IMR-90 (cell line): ENCODE data around the gene AP5B1. TPM values are rescaled to one million over a fixed set of nuclear protein-coding genes. Genes with fewer than 3 reads are reported as not detected.
A peak's percentile ranks its signal among the peaks of the same experiment; 100 is the strongest.

Experiments used
- ATAC-seq: fragments of 200-7000 bp; cut with Tn5 transposase; 2 replicates; pipeline ENCODE4 v1.9.1; 2020; ENCODE audit warnings: low read depth, mild to moderate bottlenecking, moderate library complexity
- BruUV-seq: library from RNA; stranded (reverse); fragments of 400-500 nt; replicated peaks from 2 replicates; lab custom pipeline; 2021; lab: Mats Ljungman, UMichigan
- CTCF ChIA-PET: fragments of 300-600 bp; formaldehyde crosslinking; extraction: SDS; loops from one replicate; lab custom pipeline; 2021; ENCODE audit warnings: antibody characterized with exemption; lab: Yijun Ruan, JAX
- POLR2A ChIA-PET: fragments of 300-600 bp; sonication (Branson Sonifier 250); formaldehyde crosslinking; loops from one replicate; lab custom pipeline; 2022; ENCODE audit warnings: antibody characterized with exemption; ENCODE audit not compliant: unreplicated experiment; lab: Charles Lee
- DNase-seq: peaks from one replicate; pipeline ENCODE4 v3.0.0; 2013
- H2AFZ ChIP-seq: replicated peaks from 2 replicates; pipeline ENCODE3; 2013; ENCODE audit warnings: low read length, mild to moderate bottlenecking; ENCODE audit not compliant: poor library complexity
- H2AK5ac ChIP-seq: 2 replicates; pipeline ENCODE4 v1.6.1; 2013; ENCODE audit warnings: low read depth, low read length, inconsistent platforms
- H2AK9ac ChIP-seq: replicated peaks from 2 replicates; pipeline ENCODE3; 2013; ENCODE audit warnings: mild to moderate bottlenecking, low read depth, low read length, moderate library complexity; ENCODE audit not compliant: poor library complexity
- H2BK120ac ChIP-seq: 2 replicates; pipeline ENCODE4 v1.6.1; 2013; ENCODE audit warnings: low read depth, low read length, inconsistent platforms
- H2BK15ac ChIP-seq: 3 replicates; pipeline ENCODE4 v1.6.1; 2013; ENCODE audit warnings: low read depth, low read length, inconsistent platforms
- H2BK20ac ChIP-seq: 2 replicates; pipeline ENCODE4 v1.6.1; 2013; ENCODE audit warnings: low read depth, mild to moderate bottlenecking, inconsistent platforms, low read length, moderate library complexity
- H2BK5ac ChIP-seq: 2 replicates; pipeline ENCODE4 v1.6.1; 2013; ENCODE audit warnings: mild to moderate bottlenecking, low read depth, low read length, inconsistent platforms; ENCODE audit not compliant: poor library complexity, severe bottlenecking
- H3K14ac ChIP-seq: replicated peaks from 2 replicates; pipeline ENCODE4 v1.6.1; 2013; ENCODE audit warnings: low read depth, low read length, inconsistent platforms
- H3K18ac ChIP-seq: 2 replicates; pipeline ENCODE4 v1.6.1; 2013; ENCODE audit warnings: low read depth, low read length, control low read depth
- H3K23ac ChIP-seq: 2 replicates; pipeline ENCODE4 v1.6.1; 2013; ENCODE audit warnings: low read depth, low read length, inconsistent platforms
- H3K27ac ChIP-seq: 2 replicates; pipeline ENCODE4 v1.5.1; 2013; ENCODE audit warnings: mild to moderate bottlenecking, control low read depth, low read length; ENCODE audit not compliant: insufficient read depth
- H3K27me3 ChIP-seq: 2 replicates; pipeline ENCODE4 v1.6.1; 2013; ENCODE audit warnings: low read length; ENCODE audit not compliant: control insufficient read depth, insufficient read depth
- H3K36me3 ChIP-seq: 2 replicates; pipeline ENCODE4 v1.6.1; 2013; ENCODE audit warnings: low read length, mixed read lengths; ENCODE audit not compliant: control insufficient read depth, insufficient read depth
- H3K4ac ChIP-seq: 2 replicates; pipeline ENCODE4 v1.6.1; 2013; ENCODE audit warnings: low read depth, low read length, inconsistent platforms
- H3K4me1 ChIP-seq: 2 replicates; pipeline ENCODE4 v1.6.1; 2013; ENCODE audit warnings: low read length, mixed read lengths; ENCODE audit not compliant: control insufficient read depth, insufficient read depth
- H3K4me2 ChIP-seq: 2 replicates; pipeline ENCODE4 v1.6.1; 2013; ENCODE audit warnings: low read depth, mild to moderate bottlenecking, control low read depth, low read length, moderate library complexity
- H3K4me3 ChIP-seq: 2 replicates; pipeline ENCODE4 v1.5.1; 2013; ENCODE audit warnings: low read depth, mild to moderate bottlenecking, control low read depth, low read length, moderate library complexity; ENCODE audit not compliant: insufficient read depth
- H3K56ac ChIP-seq: 2 replicates; pipeline ENCODE4 v1.6.1; 2013; ENCODE audit warnings: low read length, inconsistent platforms; ENCODE audit not compliant: insufficient read depth; ENCODE audit errors: extremely low read depth
- H3K79me1 ChIP-seq, 2 experiments: 2 replicates each; pipeline ENCODE4 v1.6.1; 2013; ENCODE audit warnings: low read length in 2 of 2, inconsistent platforms in 1 of 2, low read depth in 1 of 2
- H3K9ac ChIP-seq: 2 replicates; pipeline ENCODE4 v1.6.1; 2013; ENCODE audit warnings: low read depth, low read length, control low read depth
- H3K9me1 ChIP-seq: 2 replicates; pipeline ENCODE4 v1.6.1; 2013; ENCODE audit warnings: low read length, inconsistent platforms; ENCODE audit not compliant: insufficient read depth
- H3K9me3 ChIP-seq: 2 replicates; pipeline ENCODE4 v1.6.1; 2013; ENCODE audit warnings: low read length; ENCODE audit not compliant: control insufficient read depth, insufficient read depth
- H4K20me1 ChIP-seq: 2 replicates; pipeline ENCODE4 v1.6.1; 2013; ENCODE audit warnings: low read length, inconsistent platforms; ENCODE audit not compliant: insufficient read depth
- H4K5ac ChIP-seq: 2 replicates; pipeline ENCODE4 v1.6.1; 2013; ENCODE audit warnings: mild to moderate bottlenecking, low read depth, low read length, control low read depth
- H4K8ac ChIP-seq, 2 experiments: 2 replicates each; pipeline ENCODE4 v1.6.1; 2013; ENCODE audit warnings: low read depth in 2 of 2, low read length in 2 of 2, control low read depth in 1 of 2, inconsistent platforms in 1 of 2
- H4K91ac ChIP-seq: 2 replicates; pipeline ENCODE4 v1.6.1; 2013; ENCODE audit warnings: low read depth, low read length, inconsistent platforms; ENCODE audit not compliant: insufficient read depth
- CEBPB ChIP-seq: IDR thresholded peaks from 2 replicates; pipeline ENCODE4 v1.6.1; 2012; ENCODE audit warnings: low read depth, low read length, improper control_type of control experiment
- WGBS, 2 experiments: methylation state at CpG; one replicate each; pipeline versions ENCODE4 v1.1.5 to v1.1.7; 2013; ENCODE audit warnings: missing lambda C conversion rate in 2 of 2; ENCODE audit not compliant: insufficient read length in 1 of 2; ENCODE audit errors: extremely low coverage in 2 of 2; 5-methylcytosine and 5-hydroxymethylcytosine counted together
- dilution Hi-C: fragments of 300-500 bp; cut with HindIII; formaldehyde crosslinking; loops from one replicate; pipeline ENCODE4 v1.14.3; 2018; ENCODE audit warnings: low sequenced_read_pairs; ENCODE audit not compliant: unreplicated experiment
- in situ Hi-C: fragments of 300-500 bp; cut with MboI; formaldehyde crosslinking; loops from 3 replicates; pipeline ENCODE4 v1.14.3; 2019; ENCODE audit warnings: low sequenced_read_pairs, inconsistent platforms, mixed read lengths
- intact Hi-C: fragments of 100-400 bp; cut with micrococcal nuclease; formaldehyde crosslinking; loops from 2 replicates; pipeline ENCODE4 v1.10.0; 2022
- polyA plus RNA-seq, 3 experiments: library from polyadenylated mRNA; depleted of rRNA; stranded (reverse); fragments of >200 nt; gene quantifications; 2 replicates each; pipeline ENCODE4 v1.2.3, GENCODE V29; 2012; ENCODE audit warnings: low replicate concordance in 1 of 3
- total RNA-seq: library from RNA; depleted of rRNA; stranded (reverse); fragments of >200 nt; gene quantifications from 2 replicates; pipeline ENCODE4 v1.2.3, GENCODE V29; 2012
- TF ChIP-seq, protein P1 (sequence below): conservative IDR thresholded peaks from 2 replicates; pipeline ENCODE4 v1.5.1; 2012; ENCODE audit warnings: mild to moderate bottlenecking, low read depth, low read length, improper control_type of control experiment

Gene AP5B1
- total and polyA plus RNA-seq, 2 of the 4 experiments (the other 2 are of a cell fraction) = 2.5 to 5.0 TPM

DNA sequence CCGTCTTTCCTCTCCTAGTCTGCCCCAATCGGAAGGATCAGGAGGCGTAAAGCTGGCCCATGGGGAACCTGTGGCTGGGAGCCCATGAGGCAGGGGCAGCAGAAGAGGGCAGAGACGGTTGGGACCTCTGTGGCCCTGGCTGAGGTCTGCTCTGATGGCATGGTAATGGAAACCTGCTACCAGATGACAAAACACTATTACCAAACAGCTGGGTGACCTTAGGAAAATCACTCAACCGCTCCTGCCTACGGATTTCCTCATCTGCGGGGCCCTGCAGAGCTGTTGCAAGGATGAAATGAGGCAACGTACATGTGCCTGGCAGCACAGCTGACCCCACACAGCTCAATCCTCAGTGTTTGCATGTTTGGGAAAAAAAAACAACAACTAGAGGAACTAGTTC, 4.6 kb downstream of the AP5B1 start:
- H3K36me3 ChIP-seq = peaks cover 21% of the 10 kb centered on the region; the same call in 1 of the 2 replicates
- H3K27ac ChIP-seq = no peak overlapping the region
- H3K79me1 ChIP-seq = peaks cover 33 to 67% of the 10 kb centered on the region in 2 experiments
- CTCF ChIA-PET = no interaction called here
- in situ Hi-C loops (no loop called here), dilution Hi-C loops (no loop called here), intact Hi-C loops (no loop called here)
- TF ChIP-seq CEBPB = 0 out of 2 replicates have a peak, but pooled peaks have one; percentile 19
- TF ChIP-seq, protein P1, sequence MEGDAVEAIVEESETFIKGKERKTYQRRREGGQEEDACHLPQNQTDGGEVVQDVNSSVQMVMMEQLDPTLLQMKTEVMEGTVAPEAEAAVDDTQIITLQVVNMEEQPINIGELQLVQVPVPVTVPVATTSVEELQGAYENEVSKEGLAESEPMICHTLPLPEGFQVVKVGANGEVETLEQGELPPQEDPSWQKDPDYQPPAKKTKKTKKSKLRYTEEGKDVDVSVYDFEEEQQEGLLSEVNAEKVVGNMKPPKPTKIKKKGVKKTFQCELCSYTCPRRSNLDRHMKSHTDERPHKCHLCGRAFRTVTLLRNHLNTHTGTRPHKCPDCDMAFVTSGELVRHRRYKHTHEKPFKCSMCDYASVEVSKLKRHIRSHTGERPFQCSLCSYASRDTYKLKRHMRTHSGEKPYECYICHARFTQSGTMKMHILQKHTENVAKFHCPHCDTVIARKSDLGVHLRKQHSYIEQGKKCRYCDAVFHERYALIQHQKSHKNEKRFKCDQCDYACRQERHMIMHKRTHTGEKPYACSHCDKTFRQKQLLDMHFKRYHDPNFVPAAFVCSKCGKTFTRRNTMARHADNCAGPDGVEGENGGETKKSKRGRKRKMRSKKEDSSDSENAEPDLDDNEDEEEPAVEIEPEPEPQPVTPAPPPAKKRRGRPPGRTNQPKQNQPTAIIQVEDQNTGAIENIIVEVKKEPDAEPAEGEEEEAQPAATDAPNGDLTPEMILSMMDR = no peak
- no peaks in the 10 kb centered on the region for H3K9me3 ChIP-seq
- no peak overlapping the region for H3K4me2 ChIP-seq
- H3K4me3 ChIP-seq = no peak overlapping the region
- H2BK120ac ChIP-seq = no peak overlapping the region
- DNase-seq = peak; percentile 8
- H2BK5ac ChIP-seq = no peak overlapping the region
- H4K91ac ChIP-seq = no peak overlapping the region
- BruUV-seq = no TSS peak
- H3K4me1 ChIP-seq = peaks cover 3% of the 10 kb centered on the region; the same call in 1 of the 2 replicates
- no peak overlapping the region for H2BK15ac ChIP-seq
- H3K4ac ChIP-seq = no peak overlapping the region
- WGBS, 2 experiments = no CpG with 5 or more reads among the region's 8 CpGs
- no peak overlapping the region for H3K18ac ChIP-seq
- ATAC-seq = no peak
- H3K14ac ChIP-seq = no peak overlapping the region
- H3K9me1 ChIP-seq = peaks cover 10% of the 10 kb centered on the region
- H4K20me1 ChIP-seq = peaks cover 32% of the 10 kb centered on the region
- H4K5ac ChIP-seq = no peak overlapping the region
- no peak overlapping the region for H2AFZ ChIP-seq
- H2BK20ac ChIP-seq = no peak overlapping the region
- H3K27me3 ChIP-seq = no peaks in the 10 kb centered on the region; the same call in 1 of the 2 replicates
- no peak overlapping the region for H2AK9ac ChIP-seq
- H3K56ac ChIP-seq = no peak overlapping the region
- H3K23ac ChIP-seq = no peak overlapping the region
- H2AK5ac ChIP-seq = no peak overlapping the region
- H3K9ac ChIP-seq = no peak overlapping the region
- H4K8ac ChIP-seq = no peak overlapping the region
- POLR2A ChIA-PET = interaction anchor here (0.6 kb wide), 1 partner anchor 9 kb away, joined by 10 read pairs; no protein-coding TSS in a partner anchor
